Stimulated activated CD8-positive, alpha-beta memory T cell treated with anti-CD3 and anti-CD28 coated beads, Interleukin-4, amount 100 ng/mL, for 48 hours (primary cell): ENCODE results near the gene SPATA2L.
A peak's percentile ranks its signal among the peaks of the same experiment; 100 is the strongest.
"Not testable (repeated sequence)": the region's sequence is repeated elsewhere in the genome, so short reads cannot be mapped to it uniquely, and the experiment has no call there.

Experiments used
- DNase-seq: peaks from one replicate; pipeline ENCODE4 v3.0.0-alpha.2; 2020

SPATA2L gene

DNA sequence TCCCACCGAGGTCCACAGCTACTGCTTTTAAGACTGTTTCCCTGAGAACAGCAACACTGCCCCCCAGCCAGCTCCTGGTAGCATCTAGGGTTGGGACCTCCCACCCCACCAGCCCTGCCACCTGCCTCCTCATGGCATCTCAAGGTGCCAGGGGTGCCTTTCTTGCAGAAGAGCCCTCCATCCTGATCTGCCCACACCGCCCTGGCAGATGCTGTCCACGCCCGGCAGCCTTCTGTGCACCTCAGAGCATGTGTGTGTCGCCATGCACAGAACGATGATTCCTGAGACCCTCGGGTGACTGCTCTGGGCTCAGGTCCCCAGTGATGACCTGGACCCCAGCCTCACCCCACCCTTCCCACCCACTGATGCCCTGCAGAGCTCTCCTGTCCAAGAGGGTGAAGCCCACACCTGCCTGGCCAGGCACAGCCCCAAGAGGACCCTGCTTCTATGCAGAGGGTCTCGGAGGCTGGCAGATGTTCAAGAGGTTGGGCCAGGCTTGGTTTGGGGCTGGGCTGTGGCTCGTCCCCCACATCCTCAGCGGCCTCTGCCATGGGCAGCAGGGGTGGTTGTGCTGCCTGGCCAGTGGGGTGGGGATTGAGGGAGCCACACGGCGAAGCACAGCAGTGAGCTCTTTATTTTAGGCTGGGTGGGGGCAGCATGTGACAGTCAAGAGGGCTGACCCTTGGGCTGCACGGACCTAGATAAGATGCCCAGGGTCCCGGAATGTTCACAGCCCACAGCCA lies 5.2 kb upstream of the SPATA2L start:
- no peak for DNase-seq

GRCh38 chr16:89705006-89705405 lies 3.5 kb upstream of the SPATA2L start:
- no peak for DNase-seq

DNA sequence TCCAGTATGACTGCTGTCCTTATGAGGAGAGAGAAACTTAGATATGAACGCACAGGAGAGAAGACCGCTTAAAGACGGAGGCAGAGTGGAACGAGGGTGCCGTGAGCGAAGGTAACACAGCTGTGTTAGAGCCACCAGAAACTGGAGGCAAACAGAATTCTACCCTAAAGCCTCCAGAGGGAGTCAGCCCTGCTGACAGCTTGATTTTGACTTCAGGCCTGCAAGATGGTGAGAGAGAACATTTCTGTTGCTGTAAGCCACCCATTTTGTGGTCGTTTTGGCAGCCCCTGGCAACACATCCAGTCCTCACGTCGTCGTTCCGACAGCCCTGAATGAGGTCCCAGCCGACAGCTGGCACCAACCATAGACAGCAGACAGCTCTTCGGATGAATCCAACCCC lies 2.8 kb upstream of the SPATA2L start:
- DNase-seq, result no peak

DNA sequence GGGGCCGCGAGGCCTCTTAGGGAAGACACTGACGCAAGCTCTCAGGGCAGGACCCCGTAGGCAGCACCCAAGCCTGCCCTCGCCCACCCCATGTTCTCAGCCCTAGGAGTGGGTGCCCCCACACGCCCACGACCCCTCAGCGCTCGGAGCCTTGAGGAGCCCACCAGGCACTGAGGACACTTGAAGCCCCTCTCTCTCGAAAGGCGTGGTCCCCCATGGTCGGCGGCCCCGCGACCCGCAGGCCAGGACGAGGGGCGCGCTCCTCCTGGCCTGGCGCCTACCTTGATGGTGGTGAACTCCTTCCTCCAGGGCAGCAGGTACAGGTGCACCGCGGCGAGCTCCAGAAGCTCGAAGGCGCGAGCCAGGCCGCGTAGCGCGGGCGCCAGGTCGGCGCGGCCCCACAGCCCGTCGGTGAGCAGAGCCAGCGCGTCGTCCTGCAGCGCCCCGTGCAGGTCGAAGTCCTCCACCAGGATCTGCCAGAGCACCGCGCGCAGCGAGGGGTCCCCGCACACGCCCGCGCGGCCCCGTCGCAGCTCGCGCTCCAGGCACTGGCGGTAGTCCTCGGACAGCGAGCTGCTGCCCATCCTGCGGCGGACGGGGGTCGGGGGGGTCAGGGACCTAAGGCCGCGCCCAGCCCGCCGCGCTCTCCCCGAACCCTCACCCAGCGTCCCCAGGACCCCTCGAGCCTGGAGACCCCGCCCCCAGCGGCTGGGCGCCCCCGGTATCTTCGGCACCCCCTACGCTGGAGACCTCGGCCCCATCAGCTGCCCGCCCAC lies 668 bp downstream of the SPATA2L start:
- DNase-seq, result peak; percentile 67

DNA sequence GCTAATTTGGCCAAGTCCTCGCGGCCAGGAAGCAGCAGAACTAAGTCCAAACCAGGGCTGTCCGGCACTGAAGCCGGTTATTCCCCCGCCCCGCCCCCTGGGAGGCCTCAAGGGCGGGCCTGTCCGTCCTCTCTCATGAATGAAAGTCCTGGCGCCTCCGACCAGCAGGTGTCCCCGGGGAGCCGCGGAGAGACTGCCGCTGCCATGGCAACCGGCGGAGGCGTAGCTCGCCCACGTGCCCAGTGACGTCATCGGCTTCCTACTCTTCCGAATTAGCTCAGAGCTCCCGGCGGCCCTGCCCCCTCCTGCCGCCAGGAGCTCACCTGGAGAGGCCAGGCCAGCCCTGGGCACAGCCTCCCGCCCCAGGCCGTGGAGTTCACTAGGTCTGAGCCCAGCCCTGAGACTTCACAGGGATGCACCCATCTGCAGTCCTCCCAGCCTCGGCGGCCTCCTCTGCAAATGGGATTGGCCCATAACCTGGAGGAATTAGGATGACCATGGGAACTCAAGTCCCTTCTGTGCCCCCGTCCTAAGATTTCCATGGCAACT lies 1.3 kb downstream of the SPATA2L start:
- DNase-seq, result peak; percentile 99

GRCh38 chr16:89699629-89700099 lies 1.8 kb downstream of the SPATA2L start:
- not testable (repeated sequence) for DNase-seq

- not testable (repeated sequence) for DNase-seq
Observed at GRCh38 chr16:89698717-89699116, 2.8 kb downstream of the SPATA2L start.

DNA sequence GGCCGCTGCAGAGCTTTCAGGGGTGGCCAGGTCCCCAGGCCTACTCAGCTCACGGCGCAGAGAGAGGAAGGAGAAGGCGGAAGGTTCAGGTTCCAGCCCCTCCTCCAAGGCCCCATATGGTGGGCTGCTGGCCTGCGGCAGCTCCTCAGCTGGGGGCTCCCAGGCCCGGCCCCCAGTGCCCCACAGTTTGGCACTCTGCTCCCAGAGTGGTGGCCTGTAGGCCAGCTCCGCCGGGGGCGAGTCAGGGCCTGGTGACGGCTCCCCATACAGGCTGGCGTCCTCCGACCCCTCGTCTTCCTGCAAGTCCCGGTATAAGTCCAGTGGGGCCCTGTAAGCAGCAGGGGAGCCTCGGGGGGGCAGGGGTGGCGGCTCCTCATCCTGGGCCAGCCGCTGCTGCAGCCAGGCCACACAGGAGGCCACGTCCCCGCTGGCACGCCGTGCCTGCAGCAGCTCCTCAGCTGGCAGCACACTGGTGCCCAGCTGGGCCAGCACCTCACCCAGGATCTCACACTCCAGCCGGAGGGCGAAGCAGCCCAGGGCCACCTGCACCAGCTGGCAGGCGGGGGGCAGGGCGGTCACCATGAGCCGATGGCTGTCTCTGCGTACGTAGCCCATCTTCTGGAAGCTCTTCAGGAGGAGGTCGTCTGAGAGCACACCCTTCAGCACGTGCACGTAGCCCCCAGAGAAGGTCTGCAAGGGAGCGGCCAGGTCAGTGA lies 3.7 kb downstream of the SPATA2L start:
- DNase-seq, result no peak

- no peak for DNase-seq
Observed at GRCh38 chr16:89697161-89697615, 4.3 kb downstream of the SPATA2L start.

GRCh38 chr16:89696670-89697128 lies 4.8 kb downstream of the SPATA2L start:
- peak; percentile 53 for DNase-seq

GRCh38 chr16:89695875-89696669 lies 5.4 kb downstream of the SPATA2L start:
- DNase-seq, result no peak

GRCh38 chr16:89695086-89695874 lies 6.2 kb downstream of the SPATA2L start:
- no peak for DNase-seq

- not testable (repeated sequence) for DNase-seq
Observed at GRCh38 chr16:89694784-89695085, 6.8 kb downstream of the SPATA2L start.

GRCh38 chr16:89693931-89694783 lies 7.3 kb downstream of the SPATA2L start:
- DNase-seq, result no peak

DNA sequence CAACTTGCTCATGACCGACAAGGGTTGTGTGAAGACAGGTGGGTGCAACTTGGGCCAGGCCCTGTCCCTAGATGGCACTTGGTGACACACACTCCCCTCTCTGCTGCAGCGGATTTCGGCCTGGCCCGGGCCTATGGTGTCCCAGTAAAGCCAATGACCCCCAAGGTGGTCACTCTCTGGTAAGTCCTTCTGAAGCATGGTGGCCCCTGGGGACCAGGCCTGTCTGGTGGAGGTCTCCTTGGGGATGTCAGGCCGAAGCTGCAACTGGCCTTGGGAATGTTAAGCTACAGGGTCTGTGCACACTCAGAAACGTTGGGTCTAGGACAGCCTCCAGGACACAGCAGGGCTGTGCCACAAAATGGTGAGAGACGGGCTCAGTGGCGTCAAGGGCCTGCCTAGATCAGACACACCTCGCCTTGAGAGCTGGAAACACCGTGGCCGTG lies 8.2 kb downstream of the SPATA2L start:
- no peak for DNase-seq

- no peak for DNase-seq
Observed at GRCh38 chr16:89691986-89692569, 9.4 kb downstream of the SPATA2L start.

DNA sequence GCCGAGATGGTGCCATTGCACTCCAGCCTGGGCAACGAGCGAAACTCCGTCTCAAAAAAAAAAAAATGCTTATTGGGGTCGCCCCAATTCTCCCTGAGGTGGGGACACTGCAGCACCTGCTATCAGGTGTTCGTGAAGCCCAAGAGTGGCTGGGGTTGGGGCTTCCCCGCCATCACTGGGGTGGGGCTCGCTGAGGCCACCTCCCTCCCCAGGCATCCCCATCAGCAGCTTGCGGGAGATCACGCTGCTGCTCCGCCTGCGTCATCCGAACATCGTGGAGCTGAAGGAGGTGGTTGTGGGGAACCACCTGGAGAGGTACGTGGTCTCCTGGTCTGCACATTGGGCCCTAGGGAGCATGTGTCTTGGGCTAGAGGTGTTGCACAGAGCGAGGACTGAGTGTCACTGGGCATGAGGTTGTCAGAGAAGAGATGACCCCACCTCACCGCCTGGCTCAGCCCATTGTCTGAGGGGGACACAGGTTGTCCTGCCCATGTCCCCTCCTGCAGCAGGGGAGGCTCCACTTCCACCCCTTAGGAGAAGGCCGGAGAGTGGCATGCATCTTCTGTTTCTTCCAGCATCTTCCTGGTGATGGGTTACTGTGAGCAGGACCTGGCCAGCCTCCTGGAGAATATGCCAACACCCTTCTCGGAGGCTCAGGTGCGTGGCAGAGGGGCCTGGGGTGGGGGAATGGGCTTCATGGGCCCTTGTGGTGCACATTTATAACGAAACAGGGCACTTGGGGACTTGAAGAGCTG lies 10.1 kb downstream of the SPATA2L start:
- no peak for DNase-seq

DNA sequence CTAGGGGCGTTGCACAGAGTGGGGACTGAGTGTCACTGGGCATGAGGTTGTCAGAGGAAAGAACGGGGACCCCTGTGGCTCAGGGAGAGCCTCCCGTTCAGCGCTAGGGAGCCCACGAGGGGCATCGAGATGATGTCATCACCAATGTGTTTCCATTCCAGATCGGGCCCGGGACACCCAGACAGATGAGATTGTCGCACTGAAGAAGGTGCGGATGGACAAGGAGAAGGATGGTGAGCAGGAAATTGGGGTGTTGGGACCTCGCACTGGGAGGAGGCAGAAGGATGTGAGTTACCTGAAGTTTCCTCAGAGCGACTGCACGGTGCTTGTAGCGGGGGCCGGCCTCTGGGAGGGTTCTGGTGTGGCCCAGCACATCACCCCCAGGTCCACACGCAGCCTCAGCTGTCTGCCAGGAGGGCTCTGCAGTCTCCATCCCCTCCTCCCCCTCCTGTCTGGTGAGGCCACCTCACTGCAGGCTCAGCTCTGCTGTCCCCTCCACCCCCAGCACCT lies 11.1 kb downstream of the SPATA2L start:
- no peak for DNase-seq

- not testable (repeated sequence) for DNase-seq
Observed at GRCh38 chr16:89689621-89690020, 11.9 kb downstream of the SPATA2L start.
